T-cell (primary cell): Measurements from ENCODE around the gene RRP9. TPM values are rescaled to one million over a fixed set of nuclear protein-coding genes. Genes with fewer than 3 reads are reported as not detected.
A peak's percentile ranks its signal among the peaks of the same experiment; 100 is the strongest.

Experiments
- ATAC-seq, 4 experiments: fragments of 200-7000 bp in 3 of 4; fragments of 150-1000 bp in 1 of 4; cut with Tn5 transposase; replicated peaks in 1 of 4; 1 replicate in 3 of 4; 2 replicates in 1 of 4; pipeline ENCODE4 v1.10.0; 2021; ENCODE audit warnings: moderate library complexity in 3 of 4, mild to moderate bottlenecking in 2 of 4, moderate number of reproducible peaks in 1 of 4
- CTCF ChIA-PET, 2 donors: fragments of 300-600 bp; sonication (Branson Sonifier 250); formaldehyde crosslinking; loops; one replicate each; lab custom pipeline; 2022; ENCODE audit warnings: antibody characterized with exemption in 2 of 2; lab: Charles Lee
- POLR2A ChIA-PET, 2 donors: fragments of 300-600 bp; sonication (Branson Sonifier 250); formaldehyde crosslinking; loops; one replicate each; lab custom pipeline; 2022; ENCODE audit warnings: antibody characterized with exemption in 2 of 2; lab: Charles Lee
- DNase-seq, 35 experiments: peaks; one replicate each; pipeline versions ENCODE4 v3.0.0 to v3.0.0-alpha.2; 2013 to 2023
- H3K27ac ChIP-seq: one replicate; pipeline ENCODE4 v1.5.1; 2013; ENCODE audit warnings: low read length
- H3K27me3 ChIP-seq, 2 experiments: replicated peaks in 1 of 2; 1 replicate in 1 of 2; 2 replicates in 1 of 2; pipeline versions ENCODE4 v1.6.1 to v1.7.0; 2013; ENCODE audit warnings: low read length in 1 of 2, mixed read lengths in 1 of 2; ENCODE audit not compliant: control insufficient read depth in 2 of 2, insufficient read depth in 2 of 2; ENCODE audit errors: extremely low read depth in 1 of 2
- H3K36me3 ChIP-seq, 2 donors: 1 replicate in 1 of 2; 2 replicates in 1 of 2; pipeline versions ENCODE4 v1.6.1 to v1.7.0; 2013; ENCODE audit warnings: low read length in 1 of 2; ENCODE audit not compliant: control insufficient read depth in 2 of 2, insufficient read depth in 1 of 2; ENCODE audit errors: extremely low read depth in 1 of 2
- H3K4me1 ChIP-seq, 2 experiments: 1 replicate in 1 of 2; 2 replicates in 1 of 2; pipeline versions ENCODE4 v1.6.1 to v1.7.0; 2013; ENCODE audit warnings: low read length in 2 of 2, mixed read lengths in 1 of 2; ENCODE audit not compliant: insufficient read depth in 2 of 2, control insufficient read depth in 1 of 2; ENCODE audit errors: extremely low read depth in 1 of 2
- H3K4me3 ChIP-seq, 2 donors: 1 replicate in 1 of 2; 2 replicates in 1 of 2; pipeline versions ENCODE4 v1.5.1 to v1.7.0; 2013; ENCODE audit warnings: mild to moderate bottlenecking in 2 of 2, low read length in 1 of 2, moderate library complexity in 1 of 2; ENCODE audit not compliant: control insufficient read depth in 1 of 2; ENCODE audit errors: extremely low read depth in 1 of 2
- H3K9me3 ChIP-seq: 2 replicates; pipeline ENCODE4 v1.7.0; 2013
- H3K27ac Mint-ChIP-seq, 2 donors: one replicate each; pipeline ENCODE4 v1.8.0; 2020 to 2021; ENCODE audit warnings: mild to moderate bottlenecking in 2 of 2, mixed read lengths in 2 of 2
- H3K27me3 Mint-ChIP-seq, 2 donors: one replicate each; pipeline ENCODE4 v1.8.0; 2021 to 2022; ENCODE audit warnings: mixed read lengths in 2 of 2
- H3K36me3 Mint-ChIP-seq: one replicate; pipeline ENCODE4 v1.8.0; 2021; ENCODE audit warnings: mixed read lengths
- H3K4me1 Mint-ChIP-seq, 3 donors: one replicate each; pipeline ENCODE4 v1.8.0; 2020 to 2022; ENCODE audit warnings: mixed read lengths in 3 of 3, mild to moderate bottlenecking in 1 of 3
- H3K4me3 Mint-ChIP-seq, 3 donors: one replicate each; pipeline ENCODE4 v1.8.0; 2020 to 2022; ENCODE audit warnings: mild to moderate bottlenecking in 3 of 3, mixed read lengths in 3 of 3, moderate library complexity in 3 of 3
- H3K9me3 Mint-ChIP-seq, 3 donors: one replicate each; pipeline ENCODE4 v1.8.0; 2020 to 2022; ENCODE audit warnings: mixed read lengths in 3 of 3
- WGBS: methylation state at CpG from one replicate; pipeline ENCODE4 v1.1.5; 2013; ENCODE audit warnings: missing lambda C conversion rate; ENCODE audit not compliant: insufficient coverage; 5-methylcytosine and 5-hydroxymethylcytosine counted together
- total RNA-seq, 35 experiments: library from RNA in 6 of 35; stranded (reverse) in 6 of 35; fragments of 120-200 nt in 1 of 35; gene quantifications; one replicate each; pipeline versions ENCODE4 v1.2.1 to v1.2.4 and lab custom pipeline; 2013 to 2026

RRP9 gene
- total RNA-seq, 5 donors from 2014 or later (not counting 1 experiment from before 2014, with no cell fraction given): 11.4 to 20.5 (median 18.3) TPM

- no CpG with 5 or more reads among the region's 10 CpGs for WGBS
- H3K36me3 Mint-ChIP-seq: no peaks in the 10 kb centered on the region
- Histone ChIP-seq H3K36me3 (peaks cover 2% of the 10 kb centered on the region in 2 donors), H3K9me3 (no peaks in the 10 kb centered on the region), H3K4me3 (no peak overlapping the region), H3K27me3 (no peaks in the 10 kb centered on the region), H3K4me1 (peaks cover 8 to 59% of the 10 kb centered on the region in 2 experiments), H3K27ac (no peak overlapping the region)
- ATAC-seq: no peak
- H3K4me3 Mint-ChIP-seq: no peak overlapping the region
- H3K27me3 Mint-ChIP-seq: no peaks in the 10 kb centered on the region
- no peak overlapping the region for H3K27ac Mint-ChIP-seq
- CTCF ChIA-PET: no interaction called here
- H3K9me3 Mint-ChIP-seq: no peaks in the 10 kb centered on the region
- DNase-seq: no peak
- H3K4me1 Mint-ChIP-seq: peaks cover 46 to 48% (median 48%) of the 10 kb centered on the region in 3 donors
- POLR2A ChIA-PET: no interaction called here
Observed at GRCh38 chr3:51980253-51980652, 38.5 kb upstream of the RRP9 start.

- ATAC-seq (no peak), DNase-seq (no peak)
- Mint-ChIP-seq H3K36me3 (no peaks in the 10 kb centered on the region), H3K27me3 (no peaks in the 10 kb centered on the region), H3K4me1 (peaks cover 50 to 68% (median 52%) of the 10 kb centered on the region in 3 donors), H3K9me3 (no peaks in the 10 kb centered on the region), H3K27ac (peak overlapping the region in 1 of 2 donors; percentile 52), H3K4me3 (no peak overlapping the region)
- H3K27ac ChIP-seq: no peak overlapping the region
- H3K36me3 ChIP-seq: peaks cover 2% of the 10 kb centered on the region in 2 donors
- no peaks in the 10 kb centered on the region for H3K9me3 ChIP-seq
- CTCF ChIA-PET: no interaction called here
- no peaks in the 10 kb centered on the region for H3K27me3 ChIP-seq
- WGBS: 92% methylated on average over 3 of the region's 4 CpGs
- H3K4me3 ChIP-seq: no peak overlapping the region
- peaks cover 16 to 67% of the 10 kb centered on the region in 2 experiments for H3K4me1 ChIP-seq
- POLR2A ChIA-PET: interaction anchor here in 1 of 2 donors (0.5 kb wide), 1 partner anchor 610 kb away, joined by 3 read pairs; no protein-coding TSS in a partner anchor
Observed at GRCh38 chr3:51978143-51978502, 36.4 kb upstream of the RRP9 start.

- no peaks in the 10 kb centered on the region for H3K9me3 Mint-ChIP-seq
- ATAC-seq: peak in 3 of 4 experiments; percentile 13 to 51 (median 13)
- POLR2A ChIA-PET: interaction anchor here in 1 of 2 donors (0.5 kb wide), 1 partner anchor 611 kb away, joined by 3 read pairs; no protein-coding TSS in a partner anchor
- H3K4me1 Mint-ChIP-seq: peaks cover 47 to 64% (median 49%) of the 10 kb centered on the region in 3 donors
- peak overlapping the region; percentile 76 to 83 for H3K27ac Mint-ChIP-seq
- H3K4me1 ChIP-seq: peaks cover 16 to 68% of the 10 kb centered on the region in 2 experiments
- DNase-seq: peak in 28 of 35 experiments; percentile 21 to 66 (median 40)
- peak overlapping the region; percentile 59 to 94 (median 81) for H3K4me3 Mint-ChIP-seq
- no peaks in the 10 kb centered on the region for H3K27me3 Mint-ChIP-seq
- CTCF ChIA-PET: interaction anchor here in 1 of 2 donors (0.6 kb wide), 1 partner anchor 956 kb away, joined by 3 read pairs; no protein-coding TSS in a partner anchor
- WGBS: 60% methylated on average over 3 of the region's 9 CpGs
- no peaks in the 10 kb centered on the region for H3K9me3 ChIP-seq
- H3K27me3 ChIP-seq: no peaks in the 10 kb centered on the region
- no peaks in the 10 kb centered on the region for H3K36me3 Mint-ChIP-seq
- no peak overlapping the region for H3K4me3 ChIP-seq
- peaks cover 2% of the 10 kb centered on the region in 2 donors for H3K36me3 ChIP-seq
- H3K27ac ChIP-seq: peak overlapping the region; percentile 13
Observed at GRCh38 chr3:51977446-51978142, 35.9 kb upstream of the RRP9 start.

- Histone ChIP-seq H3K4me1 (peaks cover 12 to 53% of the 10 kb centered on the region in 2 experiments), H3K36me3 (peaks cover 2 to 4% of the 10 kb centered on the region in 2 donors), H3K4me3 (peak overlapping the region; percentile 84 to 99), H3K27ac (peak overlapping the region; percentile 44), H3K9me3 (no peaks in the 10 kb centered on the region), H3K27me3 (no peaks in the 10 kb centered on the region)
- 49% methylated on average over 18 of the region's 46 CpGs for WGBS
- CTCF ChIA-PET: no interaction called here
- H3K27me3 Mint-ChIP-seq: no peaks in the 10 kb centered on the region
- no peak for ATAC-seq
- peak overlapping the region; percentile 85 to 90 for H3K27ac Mint-ChIP-seq
- peak overlapping the region; percentile 81 to 94 (median 90) for H3K4me3 Mint-ChIP-seq
- no peaks in the 10 kb centered on the region for H3K9me3 Mint-ChIP-seq
- DNase-seq: peak in 7 of 35 experiments; percentile 17 to 48 (median 22)
- H3K4me1 Mint-ChIP-seq: peaks cover 38 to 53% (median 45%) of the 10 kb centered on the region in 3 donors
- POLR2A ChIA-PET: no interaction called here
- H3K36me3 Mint-ChIP-seq: no peaks in the 10 kb centered on the region
Observed at GRCh38 chr3:51975852-51976549, 34.3 kb upstream of the RRP9 start.

- peaks cover 40 to 58% (median 44%) of the 10 kb centered on the region in 3 donors for H3K4me1 Mint-ChIP-seq
- ATAC-seq: peak; percentile 76 to 80 (median 78)
Observed at GRCh38 chr3:51974963-51975851, 33.5 kb upstream of the RRP9 start, which contains the start of gene ABHD14A. Gene ABHD14A, plus strand, starts transcription at chr3:51975064. Its CDS starts 72 bp downstream, at chr3:51975136.

More at GRCh38 chr3:51974963-51975851, 33.5 kb upstream of the RRP9 start, which contains the start of gene ABHD14A:
- Mint-ChIP-seq H3K4me3 (peak within 1 kb of the TSS; percentile 90 to 95 (median 94)), H3K27ac (peak within 1 kb of the TSS; percentile 92 to 94), H3K9me3 (no peaks in the 10 kb centered on the region), H3K36me3 (no peaks in the 10 kb centered on the region), H3K27me3 (no peaks in the 10 kb centered on the region)
- Histone ChIP-seq H3K9me3 (no peaks in the 10 kb centered on the region), H3K27me3 (no peaks in the 10 kb centered on the region), H3K36me3 (peaks cover 0 to 3% of the 10 kb centered on the region in 2 donors), H3K4me1 (peaks cover 12 to 50% of the 10 kb centered on the region in 2 experiments), H3K27ac (peak within 1 kb of the TSS; percentile 77), H3K4me3 (peak within 1 kb of the TSS; percentile 84 to 99)
- DNase-seq: peak; percentile 33 to 86 (median 61)
- CTCF ChIA-PET: no interaction called here
- POLR2A ChIA-PET: no interaction called here
- under 1% methylated on average over 63 of the region's 63 CpGs for WGBS
